ENCODE results near the gene TOR1A.

The TOR1A gene, protein sequence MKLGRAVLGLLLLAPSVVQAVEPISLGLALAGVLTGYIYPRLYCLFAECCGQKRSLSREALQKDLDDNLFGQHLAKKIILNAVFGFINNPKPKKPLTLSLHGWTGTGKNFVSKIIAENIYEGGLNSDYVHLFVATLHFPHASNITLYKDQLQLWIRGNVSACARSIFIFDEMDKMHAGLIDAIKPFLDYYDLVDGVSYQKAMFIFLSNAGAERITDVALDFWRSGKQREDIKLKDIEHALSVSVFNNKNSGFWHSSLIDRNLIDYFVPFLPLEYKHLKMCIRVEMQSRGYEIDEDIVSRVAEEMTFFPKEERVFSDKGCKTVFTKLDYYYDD

DNA sequence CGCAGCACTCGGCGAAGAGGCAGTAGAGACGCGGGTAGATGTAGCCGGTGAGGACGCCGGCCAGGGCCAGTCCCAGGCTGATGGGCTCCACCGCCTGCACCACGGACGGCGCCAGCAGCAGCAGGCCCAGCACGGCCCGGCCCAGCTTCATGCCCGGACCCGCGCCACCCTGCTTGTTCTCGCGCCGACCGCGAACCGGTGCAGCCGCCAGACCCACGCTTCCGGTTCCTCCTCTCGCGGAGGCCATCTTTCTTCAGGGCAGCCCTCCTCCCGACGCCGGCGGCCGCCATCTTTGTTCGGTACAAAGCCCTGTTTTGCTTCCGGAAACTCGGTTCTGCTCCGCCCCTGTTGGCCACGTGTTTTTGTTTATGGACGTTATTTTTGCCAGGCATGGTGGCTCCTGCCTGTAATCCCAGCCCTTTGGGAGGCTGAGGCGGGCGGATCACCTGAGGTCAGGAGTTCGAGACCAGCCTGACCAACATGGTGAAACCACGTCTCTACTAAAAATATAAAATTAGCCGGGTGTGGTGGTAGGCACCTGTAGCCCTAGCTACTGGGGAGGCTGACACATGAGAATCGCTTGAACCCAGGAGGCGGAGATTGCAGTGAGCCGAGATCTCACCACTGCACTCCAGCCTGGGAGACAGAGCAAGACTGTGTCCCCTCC is at the start of gene TOR1A:
Gene TOR1A, minus strand, starts transcription at position 202 of the 667 bp plus-strand sequence. Its CDS starts 51 bp downstream, at position 151.
- peak; percentile 92 for DNase-seq

DNA sequence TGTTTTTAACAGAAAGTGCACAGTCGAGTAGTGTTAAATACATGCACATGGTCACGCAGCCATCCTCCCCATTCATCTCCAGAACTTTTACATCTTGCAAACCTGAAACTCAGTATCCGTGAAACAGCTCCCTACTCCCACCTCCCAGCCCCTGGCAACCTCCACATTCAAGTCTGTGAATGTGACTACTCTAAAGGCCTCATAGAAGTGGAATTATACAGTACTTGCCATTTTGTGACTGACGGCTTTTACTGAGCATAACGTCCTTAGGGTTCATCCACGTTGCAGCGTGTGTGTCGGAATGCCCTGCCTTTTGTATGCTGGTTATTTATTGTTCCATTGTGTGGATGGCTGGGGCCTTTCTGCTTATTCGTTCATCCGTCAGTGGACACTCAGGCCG is 47.1 kb upstream of the TOR1A start:
- DNase-seq: no peak

DNA sequence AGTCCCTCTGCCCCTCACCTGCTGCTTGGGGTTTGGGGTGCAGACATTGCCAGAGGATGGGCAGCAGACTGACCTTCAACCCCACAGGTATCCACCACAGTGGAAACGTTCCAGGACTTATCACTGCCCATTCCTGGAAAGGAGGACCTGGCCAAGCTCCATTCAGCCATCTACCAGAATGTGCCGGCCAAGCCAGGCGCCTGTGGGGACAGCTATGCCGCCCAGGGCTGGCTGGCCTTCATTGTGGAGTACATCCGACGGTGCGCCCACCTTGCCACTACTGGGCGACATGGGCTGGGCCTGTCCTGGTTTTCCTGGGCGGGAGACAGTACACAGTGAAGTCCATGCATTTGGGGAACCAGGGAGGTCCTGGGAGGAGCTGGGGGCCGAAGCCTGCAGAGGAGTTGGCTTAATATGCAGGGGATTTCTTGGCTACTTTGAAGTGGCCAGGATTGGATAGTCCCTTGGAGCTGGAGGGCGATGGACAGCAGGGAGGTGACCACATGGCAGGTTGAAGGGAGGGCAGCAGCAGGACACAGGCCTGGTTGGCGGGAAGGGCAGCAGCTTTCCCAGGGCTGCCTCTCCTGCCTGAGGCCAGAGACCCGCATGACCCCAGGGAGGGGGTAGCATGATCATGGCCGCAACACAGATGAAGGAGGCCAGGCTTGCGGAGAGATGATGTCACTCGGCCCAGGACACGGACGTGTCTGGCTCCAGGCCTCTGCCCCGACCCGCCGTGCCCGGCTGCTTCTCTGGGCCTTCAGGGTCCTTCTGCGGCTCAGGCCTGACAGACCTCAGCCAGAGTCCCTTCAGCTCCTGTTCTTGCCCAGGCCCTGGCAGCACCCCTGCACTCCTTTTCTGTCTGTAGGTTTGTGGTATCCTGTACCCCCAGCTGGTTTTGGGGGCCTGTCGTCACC is 45.9 kb upstream of the TOR1A start:
- no peak for DNase-seq

DNA sequence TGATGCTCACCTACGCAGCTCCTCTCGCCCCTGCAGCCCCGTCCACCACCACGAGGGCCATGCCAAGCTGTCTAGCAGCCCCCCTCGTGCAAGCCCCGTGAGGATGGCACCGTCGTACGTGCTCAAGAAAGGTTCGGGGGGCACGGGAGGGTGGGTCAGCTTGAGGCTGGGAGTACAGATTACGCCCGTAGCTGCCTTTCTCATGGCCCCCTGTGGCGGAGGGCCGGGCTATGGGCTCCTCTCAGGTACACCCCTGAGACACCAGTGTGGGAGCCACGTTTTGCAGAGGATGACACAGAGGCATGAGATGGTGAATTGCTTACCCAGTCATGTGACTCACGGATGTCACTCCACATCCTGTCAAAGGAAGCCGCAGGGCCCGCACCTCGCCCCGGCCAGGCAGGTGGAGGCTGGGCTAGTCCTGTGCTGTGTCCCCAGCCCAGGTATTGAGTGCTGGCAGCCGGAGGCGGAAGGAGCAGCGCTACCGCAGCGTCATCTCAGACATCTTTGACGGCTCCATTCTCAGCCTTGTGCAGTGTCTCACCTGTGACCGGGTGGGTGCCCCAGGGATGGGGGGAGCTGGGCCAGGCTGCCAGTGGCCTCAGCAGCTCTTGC is 45.0 kb upstream of the TOR1A start:
- peak; percentile 93 for DNase-seq

DNA sequence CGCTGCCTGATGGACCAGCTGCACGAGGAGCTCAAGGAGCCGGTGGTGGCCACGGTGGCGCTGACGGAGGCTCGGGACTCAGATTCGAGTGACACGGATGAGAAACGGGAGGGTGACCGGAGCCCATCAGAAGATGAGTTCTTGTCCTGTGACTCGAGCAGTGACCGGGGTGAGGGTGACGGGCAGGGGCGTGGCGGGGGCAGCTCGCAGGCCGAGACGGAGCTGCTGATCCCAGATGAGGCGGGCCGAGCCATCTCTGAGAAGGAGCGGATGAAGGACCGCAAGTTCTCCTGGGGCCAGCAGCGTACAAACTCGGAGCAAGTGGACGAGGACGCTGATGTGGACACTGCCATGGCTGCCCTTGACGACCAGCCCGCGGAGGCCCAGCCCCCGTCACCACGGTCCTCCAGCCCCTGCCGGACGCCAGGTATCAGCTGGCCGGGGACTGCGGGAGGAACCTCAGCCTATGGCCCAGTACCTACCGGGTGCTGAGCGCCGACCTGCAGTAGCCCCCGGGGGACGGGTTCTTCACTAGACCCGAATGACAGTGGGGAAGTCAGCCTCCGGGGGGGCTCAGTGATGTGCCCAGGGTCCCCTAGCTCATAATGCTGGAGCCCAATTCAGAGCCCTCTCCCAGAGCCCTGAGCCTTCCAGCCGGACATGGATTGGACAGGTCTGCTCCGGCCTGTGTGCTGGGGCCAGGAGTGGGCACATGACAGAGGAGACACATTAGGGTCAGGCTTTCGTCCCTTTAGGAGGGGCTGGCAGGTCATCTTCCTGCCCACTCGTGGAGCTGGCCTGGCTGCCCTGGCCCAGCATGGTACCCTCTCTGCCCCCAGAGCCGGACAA is 44.3 kb upstream of the TOR1A start:
- no peak for DNase-seq

DNA sequence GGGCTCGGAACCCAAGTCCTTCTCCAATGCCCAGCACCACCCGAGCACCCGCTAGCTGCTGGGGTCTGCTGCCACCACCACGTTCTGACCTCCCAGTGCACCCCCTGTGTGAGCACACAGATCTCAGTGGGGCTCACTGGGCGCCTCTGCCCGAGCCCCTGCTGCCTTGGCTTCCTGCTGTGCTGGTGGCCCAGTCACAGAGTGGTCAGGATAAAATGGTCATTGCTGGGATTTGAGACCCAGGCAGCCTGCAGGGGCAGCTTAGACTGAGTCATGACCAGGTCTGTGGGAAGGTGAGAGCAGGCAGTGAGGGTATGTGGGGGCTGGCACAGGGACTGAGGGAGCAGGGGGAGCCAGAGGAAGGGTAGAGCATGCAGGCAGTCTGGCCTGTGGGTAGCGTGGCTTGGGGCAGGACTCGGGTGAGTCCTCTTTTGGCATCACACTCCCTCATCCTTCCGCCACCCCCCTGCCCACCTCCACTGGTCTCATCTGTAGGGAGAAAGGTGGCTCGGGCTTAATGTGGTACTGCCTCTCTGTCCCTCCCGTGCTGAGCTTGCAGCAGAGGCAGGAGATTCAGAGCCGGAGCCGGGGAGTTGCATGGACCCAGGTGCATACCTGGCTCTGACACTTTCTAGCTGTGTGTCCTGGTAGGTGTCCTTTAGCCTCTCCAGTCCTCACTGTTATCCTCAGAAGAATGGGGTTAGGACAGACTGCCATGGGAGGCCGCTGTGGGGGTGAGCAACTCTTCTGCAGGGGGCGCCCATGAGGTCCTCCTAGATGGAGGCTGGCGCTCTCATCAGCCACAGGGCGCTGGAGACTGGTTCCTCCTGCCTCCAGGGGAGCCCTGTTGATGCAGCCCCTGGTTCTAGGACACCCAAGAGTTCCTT is 43.4 kb upstream of the TOR1A start:
- no peak for DNase-seq

DNA sequence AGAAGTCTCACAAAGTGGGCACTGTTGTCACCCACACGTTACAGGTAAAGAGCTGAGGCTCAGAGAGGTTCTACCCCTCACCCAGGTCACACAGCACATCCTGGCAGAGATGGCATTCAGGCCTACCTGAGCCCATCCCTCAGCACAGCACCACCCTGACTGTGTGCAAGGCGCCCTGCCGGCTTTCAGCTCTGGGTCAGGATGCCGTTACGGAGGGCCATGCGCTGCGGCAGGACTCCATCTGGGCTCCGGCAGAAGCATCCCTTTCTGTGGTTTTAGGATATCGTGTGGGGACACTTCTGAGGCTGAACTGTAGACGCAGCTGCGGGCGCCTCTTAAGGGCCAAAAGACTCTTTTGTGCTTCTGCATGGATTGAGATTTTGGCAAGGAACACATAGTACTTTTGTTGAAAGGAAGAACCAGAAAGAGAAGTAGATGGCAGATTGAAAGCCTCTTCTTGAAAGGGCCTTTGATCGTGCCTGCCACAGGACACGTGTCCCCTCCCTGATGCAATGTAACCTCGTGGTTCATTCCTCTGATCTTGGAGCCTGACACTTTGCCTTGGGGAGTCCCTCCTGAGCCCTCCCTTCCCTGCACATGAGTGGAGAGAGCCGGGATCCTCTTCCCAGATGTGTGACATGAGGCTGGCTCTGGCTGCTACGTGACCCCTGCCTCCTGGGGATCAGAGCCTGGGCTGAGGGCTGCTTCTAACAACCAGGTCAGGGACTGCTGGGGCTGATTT is 42.6 kb upstream of the TOR1A start:
- DNase-seq: peak; percentile 63

DNA sequence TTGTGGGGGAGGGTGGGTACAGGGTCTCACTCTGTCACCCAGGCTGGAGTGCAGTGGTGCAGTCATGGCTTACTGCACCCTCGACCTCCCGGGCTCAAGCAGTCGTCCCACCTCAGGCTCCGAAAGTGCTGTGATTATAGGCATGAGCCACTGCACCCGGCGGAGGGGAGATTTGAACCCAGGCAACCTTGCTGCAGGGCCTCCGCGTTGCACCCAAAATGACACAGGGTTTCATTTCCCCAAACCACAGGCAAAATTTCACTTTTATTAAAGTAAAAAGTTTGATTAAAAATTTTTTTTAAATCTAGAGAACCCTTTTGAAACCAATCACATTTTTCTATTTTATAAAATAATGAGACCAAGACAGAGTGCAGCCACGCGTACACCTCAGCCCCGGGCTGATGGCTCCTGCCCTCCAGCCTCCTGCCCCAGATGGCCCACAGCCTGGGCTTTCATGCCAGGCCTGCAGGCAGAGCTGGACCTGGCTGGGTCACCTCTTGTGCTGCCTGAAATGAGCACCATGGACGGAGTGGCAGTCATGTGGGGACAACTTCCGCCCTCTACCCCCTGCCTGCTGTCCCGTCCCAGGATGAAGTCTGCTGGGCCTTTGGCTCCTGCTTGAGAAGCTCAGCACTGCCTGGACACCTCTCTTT is 41.9 kb upstream of the TOR1A start:
- DNase-seq: no peak

DNA sequence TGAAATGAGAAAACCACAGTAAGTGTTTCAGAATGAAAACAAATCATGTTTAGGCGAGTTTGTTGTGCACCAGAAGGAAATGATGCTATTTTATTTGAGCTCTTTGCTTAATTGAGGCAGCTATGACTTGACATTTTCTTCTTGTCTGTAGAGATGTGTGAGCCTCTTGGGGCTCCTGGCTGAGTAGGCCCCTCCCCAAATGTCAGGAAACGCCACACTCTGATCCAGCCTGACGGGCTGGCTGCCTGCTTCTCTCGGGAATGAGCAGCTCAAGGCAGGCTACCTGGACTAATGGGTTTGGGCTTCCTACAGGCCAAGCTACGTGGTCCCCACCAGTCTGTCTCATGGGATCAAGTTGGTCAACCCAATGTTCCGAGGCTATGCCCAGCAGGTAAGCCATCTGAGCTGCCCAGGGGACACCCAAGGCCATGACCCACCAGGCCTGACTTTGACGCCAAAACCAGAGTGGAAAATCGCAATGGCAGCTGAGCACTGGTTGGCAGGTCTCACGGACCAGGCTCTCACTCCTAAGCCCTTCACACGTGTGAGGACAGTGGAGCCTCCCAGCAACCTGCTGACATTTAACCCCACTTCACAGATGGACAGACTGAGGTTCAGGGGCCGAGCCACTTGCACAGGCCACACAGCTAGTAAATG is 41.2 kb upstream of the TOR1A start:
- no peak for DNase-seq

DNA sequence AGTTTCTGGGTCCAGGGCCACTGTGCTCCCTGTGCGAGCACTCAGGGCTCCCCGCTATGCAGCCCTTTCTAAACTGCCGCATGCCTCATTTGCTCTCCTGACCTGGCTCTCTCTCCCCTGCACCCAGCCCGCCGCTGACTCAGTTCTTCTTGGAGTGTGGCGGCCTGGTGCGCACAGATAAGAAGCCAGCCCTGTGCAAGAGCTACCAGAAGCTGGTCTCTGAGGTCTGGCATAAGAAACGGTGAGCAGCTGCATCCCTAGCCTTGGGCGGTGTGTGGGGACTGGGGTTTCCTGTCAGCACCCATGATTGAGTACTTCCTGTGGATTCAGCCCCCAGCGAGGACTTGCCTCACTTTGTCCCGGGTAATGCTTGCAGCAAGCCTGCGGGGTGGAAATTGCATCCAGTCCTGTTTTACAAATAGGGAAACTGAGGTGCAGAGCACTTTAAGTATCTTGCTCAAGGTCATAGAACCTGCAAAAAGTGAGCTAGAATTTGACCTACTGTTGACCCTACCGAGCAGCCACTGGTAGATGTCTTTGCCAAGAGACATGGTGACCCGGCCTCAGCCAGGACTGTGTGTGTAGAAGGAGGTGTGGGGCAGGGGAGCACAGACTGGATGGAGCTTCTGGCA is 39.2 kb upstream of the TOR1A start:
- peak; percentile 69 for DNase-seq

DNA sequence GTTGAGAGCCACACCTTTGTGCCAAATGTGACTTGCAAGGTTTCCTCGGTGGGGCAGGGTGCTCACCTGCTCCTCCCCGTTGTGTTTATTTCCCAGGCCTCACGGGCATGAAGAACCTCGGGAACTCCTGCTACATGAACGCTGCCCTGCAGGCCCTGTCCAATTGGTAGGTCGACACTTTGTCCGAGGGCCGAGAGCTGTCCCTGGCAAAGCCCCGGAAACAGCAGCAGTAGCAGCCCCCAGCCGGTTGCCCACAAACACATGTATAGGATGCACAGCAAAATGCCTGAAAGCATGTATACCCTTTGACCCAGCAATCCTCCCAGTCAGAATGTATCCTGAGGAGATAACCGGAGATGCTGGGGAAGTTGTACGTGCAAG is 37.5 kb upstream of the TOR1A start:
- DNase-seq: no peak

DNA sequence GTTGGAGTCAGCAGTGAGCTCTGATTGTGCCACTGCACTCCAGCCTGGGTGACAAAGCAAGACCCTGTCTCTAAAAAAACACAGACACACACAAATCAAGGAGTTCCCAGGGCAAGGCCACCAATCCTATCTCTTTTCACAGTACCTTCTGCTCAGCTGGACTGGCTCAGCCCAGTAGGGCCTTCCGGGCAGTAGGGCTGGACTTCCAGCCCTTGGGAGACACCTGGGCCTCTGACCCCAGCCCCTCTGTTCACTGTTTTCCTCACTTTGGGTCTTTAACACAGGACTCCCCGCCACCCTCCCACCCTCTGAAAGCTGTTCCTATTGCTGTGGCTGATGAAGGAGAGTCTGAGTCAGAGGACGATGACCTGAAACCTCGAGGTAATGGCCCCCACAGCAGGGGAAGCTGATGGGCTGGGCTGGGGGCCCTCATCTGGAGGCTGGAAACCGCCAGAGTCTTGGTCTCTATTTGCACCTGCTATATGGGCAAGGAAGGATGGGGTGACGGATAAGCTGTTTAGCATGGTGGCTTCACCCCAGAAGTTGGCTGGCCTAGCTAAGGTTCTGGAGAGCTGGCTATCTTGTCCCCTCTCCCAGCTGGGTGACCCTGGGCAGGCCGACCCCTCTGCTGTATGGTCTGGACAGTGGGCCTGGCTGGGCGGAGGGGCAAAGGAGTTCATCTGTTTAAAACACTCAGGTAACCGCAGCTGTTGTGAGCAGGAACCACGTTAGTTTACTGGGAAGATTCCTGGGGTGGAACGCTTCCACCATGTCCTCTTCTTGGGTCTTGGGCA is 36.9 kb upstream of the TOR1A start:
- DNase-seq: no peak

DNA sequence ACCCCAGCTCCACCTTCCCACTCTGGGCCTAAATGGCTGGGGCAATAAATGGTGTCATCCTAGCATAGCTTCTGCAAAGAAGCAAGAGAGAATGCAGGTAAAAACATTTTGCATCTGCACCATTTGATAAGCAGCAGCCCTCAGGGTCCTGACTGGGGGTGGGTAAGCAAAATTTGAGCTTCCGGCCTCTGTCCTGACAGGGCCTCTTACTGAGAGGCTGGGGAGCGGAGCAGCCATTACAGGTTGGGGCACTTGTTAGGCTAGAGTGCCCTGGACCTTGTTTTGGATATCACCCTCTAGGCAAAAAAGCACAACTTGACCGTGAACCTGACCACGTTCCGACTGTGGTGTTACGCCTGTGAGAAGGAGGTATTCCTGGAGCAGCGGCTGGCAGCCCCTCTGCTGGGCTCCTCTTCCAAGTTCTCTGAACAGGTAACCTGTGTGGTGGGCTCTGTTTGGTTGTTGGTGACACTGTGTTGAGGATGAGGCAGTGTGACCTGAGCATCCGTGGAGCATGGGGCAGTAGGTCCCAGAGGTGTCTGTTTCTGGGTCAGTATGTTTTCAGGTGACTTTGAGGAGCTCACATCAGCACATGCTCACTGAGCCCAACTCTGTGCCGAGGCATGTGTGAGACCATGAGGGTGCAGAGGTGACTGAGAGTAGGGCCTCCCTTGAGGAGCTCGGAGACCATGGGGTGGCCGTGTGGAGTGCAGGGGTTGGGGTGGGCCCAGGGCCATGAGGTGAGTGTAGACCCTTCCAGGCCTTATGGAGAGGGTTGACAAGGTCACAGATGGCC is 34.4 kb upstream of the TOR1A start:
- DNase-seq: no peak

DNA sequence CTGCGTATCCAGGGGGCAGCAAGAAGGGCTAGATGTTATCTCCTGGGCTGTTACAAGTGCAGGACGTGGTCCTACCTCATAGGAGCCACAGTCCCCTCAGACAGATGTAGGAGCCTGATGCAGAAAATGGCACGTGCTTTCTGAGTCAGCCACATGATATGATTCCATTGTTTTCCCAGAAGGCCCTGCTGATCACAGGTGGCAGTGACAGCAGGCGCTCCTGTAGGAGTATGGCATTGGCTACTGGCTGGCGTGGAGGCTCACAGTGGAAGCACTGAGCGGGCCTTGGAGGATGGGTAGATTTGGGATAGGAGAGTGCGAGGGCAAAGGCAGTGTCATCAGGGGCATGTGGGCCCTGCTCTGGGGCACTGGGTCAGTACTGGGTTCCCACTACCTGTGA is 33.3 kb upstream of the TOR1A start:
- DNase-seq: no peak

DNA sequence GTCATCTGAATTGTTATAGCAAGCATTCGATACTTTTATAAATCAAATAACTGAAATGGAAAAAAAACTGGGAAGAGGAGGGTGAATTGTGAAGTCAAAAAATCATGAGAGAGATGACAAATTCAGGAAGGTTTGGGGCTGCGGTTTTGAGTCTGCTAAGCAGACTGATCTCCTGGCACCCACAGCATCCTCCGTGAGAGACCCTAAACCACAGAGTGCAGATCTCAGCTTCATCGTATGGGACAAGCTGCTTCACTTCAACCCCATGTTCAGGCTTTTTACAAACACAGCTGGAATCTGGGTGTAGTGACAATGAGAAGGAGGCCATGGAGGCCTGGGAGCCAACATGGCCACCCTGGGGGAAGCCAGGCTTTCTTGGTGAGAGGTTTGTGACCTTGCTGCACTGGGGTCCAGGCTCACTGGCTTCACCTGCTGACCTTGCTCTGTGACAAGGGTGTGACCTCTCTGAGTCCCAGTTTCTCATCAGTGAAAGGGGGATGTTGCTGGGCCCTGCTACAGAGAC is 30.7 kb upstream of the TOR1A start:
- DNase-seq: no peak

DNA sequence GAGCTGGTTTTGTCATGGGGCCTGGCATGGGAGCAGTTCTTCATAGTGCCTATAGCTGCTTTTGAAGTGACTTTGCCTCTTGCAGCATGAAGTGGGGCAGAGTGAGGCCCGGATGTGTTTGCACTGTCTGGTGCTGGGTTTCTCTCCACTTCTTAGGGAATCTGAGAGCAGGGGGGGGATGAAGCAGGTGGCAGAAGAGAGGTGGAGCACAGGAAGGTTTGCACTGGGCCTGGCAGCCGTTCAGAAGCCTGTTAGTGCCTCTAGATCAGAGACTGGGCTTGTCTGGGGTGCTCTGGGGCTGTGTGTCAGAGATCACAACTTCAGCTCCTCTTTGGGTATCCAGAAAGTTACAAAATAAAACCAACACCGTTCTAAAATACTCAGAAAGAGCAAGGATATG is 29.7 kb upstream of the TOR1A start:
- no peak for DNase-seq

DNA sequence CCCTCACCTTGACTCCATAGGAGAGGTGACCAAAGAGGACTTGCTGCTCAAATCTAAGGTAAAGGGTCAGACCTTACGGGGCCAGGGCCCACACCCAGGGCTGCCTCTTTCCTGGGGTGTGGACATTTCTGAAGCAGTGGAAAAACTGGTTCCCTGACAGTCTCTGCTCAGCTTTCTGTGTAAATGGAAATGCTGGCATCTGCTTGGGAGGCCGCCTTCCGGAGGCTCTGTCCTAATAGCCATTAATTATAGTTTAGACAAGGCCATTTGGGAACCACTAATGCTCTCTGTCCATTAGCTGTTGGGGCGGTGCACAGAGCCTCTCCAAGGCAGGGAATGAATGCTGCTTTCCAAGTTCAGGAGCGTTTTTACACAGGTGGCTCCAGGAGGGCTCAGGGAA is 28.6 kb upstream of the TOR1A start:
- no peak for DNase-seq

Measured in CD4-positive, alpha-beta T cell treated with Interleukin-12 subunit alpha and Interleukin-12 subunit beta, for 1 hour (primary cell).